Muscle layer of duodenum (tissue), 2 donors: ENCODE data around the gene GRAMD1C.

Experiments
- H3K27ac ChIP-seq: one replicate; pipeline ENCODE4 v1.7.0; 2013; ENCODE audit warnings: mild to moderate bottlenecking, low read length
- H3K27me3 ChIP-seq: one replicate; pipeline ENCODE4 v1.7.0; 2013; ENCODE audit warnings: low read depth, mild to moderate bottlenecking, control low read depth, low read length
- H3K36me3 ChIP-seq, 2 donors: one replicate each; pipeline ENCODE4 v1.7.0; 2013; ENCODE audit warnings: low read length in 2 of 2, control low read depth in 1 of 2, mild to moderate bottlenecking in 1 of 2; ENCODE audit not compliant: insufficient read depth in 2 of 2, control insufficient read depth in 1 of 2
- H3K4me1 ChIP-seq, 2 donors: one replicate each; pipeline ENCODE4 v1.7.0; 2013; ENCODE audit warnings: low read length in 2 of 2, mild to moderate bottlenecking in 2 of 2, control low read depth in 1 of 2, moderate library complexity in 1 of 2; ENCODE audit not compliant: insufficient read depth in 2 of 2, control insufficient read depth in 1 of 2
- H3K4me3 ChIP-seq, 2 donors: one replicate each; pipeline ENCODE4 v1.7.0; 2013; ENCODE audit warnings: low read length in 2 of 2, low read depth in 1 of 2, mild to moderate bottlenecking in 1 of 2
- H3K9me3 ChIP-seq, 2 donors: one replicate each; pipeline ENCODE4 v1.7.0; 2013; ENCODE audit warnings: low read length in 2 of 2, control low read depth in 1 of 2, mild to moderate bottlenecking in 1 of 2; ENCODE audit not compliant: control insufficient read depth in 1 of 2
- donor health status: healthy.

GRAMD1C gene

DNA sequence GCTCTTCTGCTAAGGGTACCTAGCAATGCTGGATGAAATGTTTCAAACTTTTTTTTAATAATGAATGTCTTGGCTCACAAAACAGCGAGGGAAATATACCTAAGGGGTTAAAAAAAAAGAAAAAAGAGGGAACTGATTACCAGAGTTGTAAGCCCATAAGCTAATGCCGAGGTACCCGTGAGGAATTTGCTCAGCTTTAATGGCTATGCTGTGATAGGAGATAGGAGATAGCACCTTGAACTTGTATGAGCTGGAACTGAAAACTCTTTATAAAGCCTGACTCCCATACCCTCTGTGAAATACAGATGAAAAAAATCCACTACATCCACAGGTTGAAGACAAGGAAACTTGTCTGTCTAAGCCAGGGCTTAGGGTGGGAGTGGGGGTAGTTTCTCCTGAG, 13.9 kb downstream of the GRAMD1C start:
- Histone ChIP-seq H3K9me3 (no peaks in the 10 kb centered on the region), H3K4me1 (no peaks in the 10 kb centered on the region), H3K36me3 (no peaks in the 10 kb centered on the region), H3K27me3 (no peaks in the 10 kb centered on the region), H3K27ac (no peak overlapping the region), H3K4me3 (no peak overlapping the region)

DNA sequence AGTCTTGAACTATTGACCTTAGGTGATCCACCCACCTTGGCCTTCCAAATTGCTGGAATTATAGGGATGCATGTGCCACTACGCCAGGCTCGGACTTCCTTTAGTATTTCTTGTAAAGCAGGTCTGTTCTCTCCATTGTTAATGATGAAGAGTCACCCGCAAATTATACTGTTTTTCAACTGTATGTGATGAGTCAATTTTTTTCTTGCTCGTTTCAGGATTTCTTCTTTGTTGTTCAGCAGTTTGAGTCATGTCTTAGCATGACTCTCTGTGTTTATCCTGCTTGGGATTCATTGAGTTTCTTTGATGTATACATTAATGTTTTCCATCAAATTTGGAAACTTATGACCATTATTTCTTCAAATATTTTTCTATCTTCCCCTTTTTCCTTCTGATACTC, 28.9 kb downstream of the GRAMD1C start:
- no peak overlapping the region for H3K4me3 ChIP-seq
- no peaks in the 10 kb centered on the region for H3K4me1 ChIP-seq
- H3K27me3 ChIP-seq: no peaks in the 10 kb centered on the region
- no peaks in the 10 kb centered on the region for H3K36me3 ChIP-seq
- no peak overlapping the region for H3K27ac ChIP-seq
- H3K9me3 ChIP-seq: no peaks in the 10 kb centered on the region

DNA sequence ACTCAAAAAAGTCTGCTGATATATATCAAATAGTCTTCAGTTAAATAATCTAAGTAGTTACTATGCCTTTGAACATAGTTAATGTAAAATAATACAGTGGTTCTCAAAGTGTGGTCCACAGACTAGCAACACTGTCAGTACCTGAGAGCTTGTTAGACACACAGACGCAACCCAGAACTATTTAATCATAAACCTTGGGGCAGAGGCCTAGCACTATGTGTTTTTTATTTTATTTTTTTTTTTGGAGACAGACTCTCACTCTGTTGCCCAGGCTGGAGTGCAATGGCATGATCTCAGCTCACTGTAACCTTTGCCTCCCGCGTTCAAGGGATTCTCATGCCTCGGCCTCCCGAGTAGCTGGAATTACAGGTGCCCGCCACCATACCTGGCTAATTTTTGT, 34.7 kb downstream of the GRAMD1C start:
- Histone ChIP-seq H3K27me3 (no peaks in the 10 kb centered on the region), H3K9me3 (no peaks in the 10 kb centered on the region), H3K27ac (no peak overlapping the region), H3K4me1 (no peaks in the 10 kb centered on the region), H3K36me3 (no peaks in the 10 kb centered on the region), H3K4me3 (no peak overlapping the region)

DNA sequence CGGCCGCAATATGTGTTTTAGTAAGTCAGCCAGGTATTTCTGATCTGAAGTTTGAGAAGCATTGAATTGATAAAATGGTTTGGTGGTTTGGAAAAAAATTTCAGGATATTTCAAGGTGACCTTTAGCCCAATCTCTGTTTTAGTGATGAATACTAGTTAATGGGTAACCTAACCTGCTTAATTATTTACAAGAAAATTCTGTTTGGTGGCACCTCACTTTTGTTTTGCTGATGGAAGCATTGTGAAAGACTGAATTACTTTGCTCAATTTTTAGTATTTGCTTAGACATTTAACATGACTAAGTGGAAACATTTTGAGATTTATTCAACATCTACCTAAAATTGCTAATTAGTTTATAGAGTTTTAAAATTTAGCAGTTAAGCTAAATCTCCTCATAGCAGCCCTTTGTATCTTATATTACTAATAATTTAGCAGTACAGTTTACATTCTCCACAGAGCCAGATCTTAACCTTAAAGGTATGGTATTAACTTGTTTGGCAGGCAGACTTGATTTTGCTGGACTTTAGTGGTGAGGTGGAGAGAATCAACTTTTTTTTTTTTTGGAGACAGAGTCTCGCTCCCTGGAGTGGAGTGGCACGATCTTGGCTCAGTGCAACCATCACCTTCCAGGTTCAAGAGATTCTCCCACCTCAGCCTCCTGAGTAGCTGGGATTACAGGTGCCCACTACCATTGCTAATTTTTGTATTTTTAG, 35.4 kb downstream of the GRAMD1C start:
- no peaks in the 10 kb centered on the region for H3K36me3 ChIP-seq
- no peaks in the 10 kb centered on the region for H3K9me3 ChIP-seq
- H3K4me3 ChIP-seq: no peak overlapping the region
- no peak overlapping the region for H3K27ac ChIP-seq
- no peaks in the 10 kb centered on the region for H3K27me3 ChIP-seq
- no peaks in the 10 kb centered on the region for H3K4me1 ChIP-seq

DNA sequence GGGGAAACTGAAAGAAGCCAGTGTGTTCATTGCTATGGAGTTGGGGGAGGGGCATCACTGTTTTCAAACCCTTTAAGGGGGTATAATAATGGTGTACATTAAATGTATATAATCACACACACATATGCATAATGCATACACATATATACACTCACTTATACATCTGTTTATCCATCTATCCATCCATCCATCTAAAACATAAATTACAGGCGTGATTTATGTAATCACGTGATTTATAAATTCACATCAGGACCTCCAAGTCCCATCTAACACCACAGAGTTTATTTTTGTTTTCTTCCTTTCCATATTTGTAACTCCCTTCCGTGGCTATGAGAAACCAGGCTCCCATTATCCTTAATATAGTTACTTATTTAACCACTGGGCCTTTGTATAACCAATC, 39.8 kb downstream of the GRAMD1C start:
- no peak overlapping the region for H3K4me3 ChIP-seq
- no peaks in the 10 kb centered on the region for H3K36me3 ChIP-seq
- no peaks in the 10 kb centered on the region for H3K9me3 ChIP-seq
- no peaks in the 10 kb centered on the region for H3K27me3 ChIP-seq
- H3K4me1 ChIP-seq: no peaks in the 10 kb centered on the region
- H3K27ac ChIP-seq: no peak overlapping the region

DNA sequence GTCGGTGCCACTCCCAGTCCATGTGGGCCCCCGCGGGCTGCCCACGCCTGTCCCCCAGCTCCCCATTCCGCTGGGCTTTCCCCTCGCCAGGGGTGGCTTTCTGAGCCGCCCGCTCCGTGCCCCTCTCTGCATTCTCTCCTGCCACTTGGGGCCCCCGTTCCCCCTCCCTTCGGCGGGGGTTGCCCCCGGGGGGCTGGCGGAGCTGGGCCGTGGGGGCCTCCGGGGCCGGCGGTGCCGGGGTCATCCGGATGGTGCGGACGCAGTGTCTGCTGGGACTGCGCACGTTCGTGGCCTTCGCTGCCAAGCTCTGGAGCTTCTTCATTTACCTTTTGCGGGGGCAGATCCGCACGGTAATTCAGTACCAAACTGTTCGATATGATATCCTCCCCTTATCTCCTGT, 46.5 kb downstream of the GRAMD1C start:
- Histone ChIP-seq H3K9me3 (no peaks in the 10 kb centered on the region), H3K27me3 (no peaks in the 10 kb centered on the region), H3K36me3 (no peaks in the 10 kb centered on the region), H3K4me1 (no peaks in the 10 kb centered on the region), H3K27ac (no peak overlapping the region), H3K4me3 (no peak overlapping the region)

DNA sequence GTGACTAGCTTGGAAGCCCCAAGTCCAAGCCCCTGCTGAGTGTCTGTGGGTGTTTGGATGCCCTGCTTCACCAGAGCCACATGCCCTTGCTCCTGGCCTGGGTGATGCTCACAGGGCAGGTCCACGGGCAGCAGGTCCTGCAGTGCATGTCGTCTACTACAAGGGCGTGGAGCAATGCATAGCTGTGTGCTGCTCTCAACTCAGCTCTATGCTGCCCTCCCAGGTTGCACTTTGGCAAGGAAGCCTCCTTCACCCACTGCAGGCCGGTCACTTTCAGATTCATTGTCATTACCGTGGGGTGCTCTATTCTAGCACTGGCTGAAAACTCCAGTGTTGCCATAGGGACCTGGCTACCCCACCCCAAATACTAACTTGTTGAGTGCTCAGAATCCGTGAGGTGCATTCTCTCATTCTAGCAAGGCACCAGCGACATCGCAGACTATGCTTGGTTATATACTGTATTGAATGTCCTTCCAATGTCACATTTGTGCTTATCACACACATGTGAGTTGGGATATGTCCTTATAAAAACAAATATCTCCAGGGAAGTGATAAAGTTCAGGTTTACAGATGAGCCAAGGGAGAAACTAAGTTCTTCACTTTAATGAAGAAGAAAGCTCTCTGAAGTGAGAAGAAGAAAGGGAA, 51.8 kb downstream of the GRAMD1C start:
- Histone ChIP-seq H3K36me3 (no peaks in the 10 kb centered on the region), H3K4me3 (no peak overlapping the region), H3K27me3 (no peaks in the 10 kb centered on the region), H3K4me1 (no peaks in the 10 kb centered on the region), H3K9me3 (no peaks in the 10 kb centered on the region), H3K27ac (no peak overlapping the region)

DNA sequence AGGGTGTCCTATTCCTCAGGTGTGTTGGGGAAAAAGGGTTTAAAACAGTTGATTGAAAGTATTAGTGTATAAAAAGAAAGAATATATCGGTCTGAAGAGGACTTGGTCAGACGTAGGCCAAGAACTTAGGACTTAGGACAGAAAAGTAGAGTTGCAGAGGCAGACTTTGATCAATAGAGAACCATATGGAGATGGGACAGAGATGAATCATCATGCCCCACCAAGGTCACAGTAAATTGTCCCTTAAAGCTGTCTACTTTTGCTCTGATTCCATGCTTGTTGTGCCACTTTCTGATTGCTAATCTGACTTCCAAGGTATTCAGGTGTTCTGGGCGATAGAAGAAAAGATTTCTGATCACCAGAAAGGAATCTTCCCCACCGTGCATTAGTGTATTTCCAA, 56.3 kb downstream of the GRAMD1C start:
- no peaks in the 10 kb centered on the region for H3K36me3 ChIP-seq
- no peaks in the 10 kb centered on the region for H3K9me3 ChIP-seq
- no peak overlapping the region for H3K27ac ChIP-seq
- peaks cover 0 to 4% of the 10 kb centered on the region in 2 donors for H3K4me1 ChIP-seq
- H3K4me3 ChIP-seq: no peak overlapping the region
- H3K27me3 ChIP-seq: no peaks in the 10 kb centered on the region

DNA sequence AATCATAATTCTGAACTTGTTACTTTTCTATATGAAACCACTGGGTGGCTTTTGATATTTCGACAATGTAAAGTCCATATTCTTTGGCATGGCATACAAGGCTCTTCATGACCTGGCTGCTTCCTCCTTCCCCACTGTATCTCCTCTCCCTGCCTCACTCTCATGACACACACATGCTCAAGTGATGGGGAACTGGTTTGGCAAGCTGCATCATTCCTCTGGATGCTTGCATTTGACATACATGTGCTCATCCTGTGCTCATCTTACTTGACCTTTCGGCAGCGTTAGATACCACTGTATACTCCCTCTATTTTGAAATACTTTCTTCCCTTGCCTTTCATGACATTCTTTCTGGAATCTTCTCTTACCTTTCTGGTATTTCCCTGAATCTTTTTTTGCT, 57.4 kb downstream of the GRAMD1C start:
- Histone ChIP-seq H3K27me3 (no peaks in the 10 kb centered on the region), H3K4me3 (no peak overlapping the region), H3K4me1 (peaks cover 0 to 4% of the 10 kb centered on the region in 2 donors), H3K27ac (no peak overlapping the region), H3K36me3 (no peaks in the 10 kb centered on the region), H3K9me3 (no peaks in the 10 kb centered on the region)

DNA sequence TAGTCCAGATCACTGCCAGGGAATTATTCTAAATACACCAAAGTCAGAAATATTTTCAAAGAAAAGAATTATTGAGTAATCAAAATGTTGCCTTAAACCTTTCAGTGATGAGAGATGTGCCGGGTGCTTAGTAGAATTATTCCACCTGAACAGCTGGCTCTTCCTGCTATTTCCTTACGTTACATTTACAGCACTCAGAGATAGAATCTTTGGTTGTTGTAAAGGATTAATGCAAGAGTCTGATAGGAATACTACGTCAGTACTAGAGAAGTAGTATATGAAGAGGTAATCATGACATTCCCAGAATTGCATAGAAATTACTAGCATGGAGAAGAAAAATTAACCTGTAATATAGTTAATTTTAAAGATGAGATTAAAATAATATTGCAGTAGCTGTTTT, 58.3 kb downstream of the GRAMD1C start:
- Histone ChIP-seq H3K27ac (peak overlapping the region; percentile 69), H3K36me3 (no peaks in the 10 kb centered on the region), H3K27me3 (no peaks in the 10 kb centered on the region), H3K4me1 (peaks cover 0 to 4% of the 10 kb centered on the region in 2 donors), H3K4me3 (peak overlapping the region; percentile 35 to 52), H3K9me3 (no peaks in the 10 kb centered on the region)

DNA sequence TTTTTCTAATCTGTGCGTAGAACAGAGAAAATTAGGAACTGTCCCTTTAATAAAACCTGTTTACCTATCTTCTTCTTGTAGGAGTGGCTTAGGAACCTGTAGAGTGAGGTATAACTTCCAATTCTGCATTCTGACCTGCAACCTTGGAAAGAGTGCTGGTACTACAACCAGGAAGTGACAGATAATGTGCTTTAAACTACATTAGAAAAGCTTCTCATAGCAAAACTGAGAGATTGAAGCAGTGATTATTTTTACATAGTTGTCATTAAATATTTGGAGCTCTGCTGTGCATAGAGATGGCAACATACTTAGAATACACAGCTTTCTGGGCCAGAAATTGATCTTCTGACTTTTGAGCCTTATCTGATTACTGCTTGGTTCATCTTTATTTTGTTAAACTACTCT, 58.8 kb downstream of the GRAMD1C start:
- Histone ChIP-seq H3K4me3 (peak overlapping the region; percentile 35 to 52), H3K36me3 (no peaks in the 10 kb centered on the region), H3K27me3 (no peaks in the 10 kb centered on the region), H3K9me3 (no peaks in the 10 kb centered on the region), H3K4me1 (peaks cover 0 to 4% of the 10 kb centered on the region in 2 donors), H3K27ac (peak overlapping the region; percentile 69)

DNA sequence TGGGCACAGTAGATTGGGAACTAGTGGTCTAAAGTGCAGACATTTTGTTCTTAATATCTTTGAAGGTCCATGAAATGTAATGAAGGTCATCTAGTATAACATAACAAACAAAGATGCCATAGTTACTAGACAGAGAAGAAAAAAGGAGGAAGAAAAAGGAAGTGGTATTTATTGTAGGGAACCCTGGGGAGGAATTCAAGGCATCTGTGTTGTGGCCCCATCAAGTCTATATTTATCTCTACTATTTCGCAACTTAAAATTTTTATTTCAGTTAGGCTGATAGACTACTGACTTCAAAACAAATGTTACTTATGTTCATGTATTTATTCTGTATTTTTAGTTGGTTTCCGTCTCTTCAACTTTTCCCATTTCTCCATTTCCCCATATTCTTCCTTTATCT, 60.3 kb downstream of the GRAMD1C start:
- no peak overlapping the region for H3K27ac ChIP-seq
- no peak overlapping the region for H3K4me3 ChIP-seq
- no peaks in the 10 kb centered on the region for H3K27me3 ChIP-seq
- no peaks in the 10 kb centered on the region for H3K36me3 ChIP-seq
- H3K9me3 ChIP-seq: no peaks in the 10 kb centered on the region
- peaks cover 0 to 4% of the 10 kb centered on the region in 2 donors for H3K4me1 ChIP-seq
